Measurements from ENCODE around the gene BCAS4. TPM values are rescaled to one million over a fixed set of nuclear protein-coding genes. Genes with fewer than 3 reads are reported as not detected.
A peak's percentile ranks its signal among the peaks of the same experiment; 100 is the strongest.

Gene BCAS4
- total and polyA plus RNA-seq, 3 experiments from 2014 or later, result 23.3 to 29.3 (median 25.0) TPM

DNA sequence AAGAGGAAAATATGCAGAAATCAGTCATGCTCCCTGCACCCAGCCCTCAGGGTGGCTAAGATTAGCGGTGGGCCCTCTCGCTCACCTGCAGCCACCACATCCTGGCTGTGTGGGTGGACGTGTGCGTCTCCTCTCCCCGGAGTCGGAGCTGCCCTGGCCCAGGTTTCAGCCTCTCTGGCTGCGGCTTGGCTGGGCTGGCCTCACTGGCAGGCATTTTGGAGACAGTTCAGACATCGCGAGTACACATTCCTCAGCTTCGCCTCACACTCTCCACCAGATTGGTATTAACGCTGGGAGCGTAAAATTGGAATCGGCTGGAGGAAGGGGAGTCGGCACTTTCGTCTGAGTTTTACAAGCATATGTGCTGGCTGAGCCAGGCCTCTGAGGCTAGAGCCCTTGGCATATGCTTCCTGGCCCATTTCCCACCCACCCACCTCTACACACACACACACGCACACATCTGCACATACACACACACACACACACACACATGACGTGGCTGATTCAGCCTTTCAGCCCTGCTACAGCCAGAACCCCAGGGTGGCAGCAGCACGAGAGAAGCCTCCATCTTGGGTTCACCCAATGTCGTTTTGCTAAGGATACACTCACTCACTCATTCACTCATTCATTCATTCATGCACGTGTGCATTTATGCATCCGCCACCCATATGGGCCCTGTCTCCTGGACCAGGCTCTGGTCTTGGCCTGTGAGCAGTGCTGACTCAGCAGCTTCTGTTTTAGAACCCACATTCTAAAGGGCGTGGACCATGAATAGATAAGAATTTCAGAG is 42.9 kb downstream of the BCAS4 start:
- Histone ChIP-seq H3K4me1 (ENCODE audit: insufficient read depth, low read length) (no peaks in the 10 kb centered on the region), H3K9me3 (ENCODE audit: low read length) (no peaks in the 10 kb centered on the region), H3K36me3 (ENCODE audit: insufficient read depth, low read length) (no peaks in the 10 kb centered on the region), H3K27me3 (ENCODE audit: insufficient read depth, low read length, poor library complexity, severe bottlenecking) (no peaks in the 10 kb centered on the region), H3K4me3 (ENCODE audit: low read length) (no peak overlapping the region), H3K27ac (ENCODE audit: low read depth, low read length) (no peak overlapping the region)
- Mint-ChIP-seq H3K9me3 (no peaks in the 10 kb centered on the region), H3K27ac (peak overlapping the region in 4 of 8 donors; percentile 29 to 82 (median 69)), H3K36me3 (peaks cover 3 to 68% (median 4%) of the 10 kb centered on the region in 3 donors), H3K27me3 (no peaks in the 10 kb centered on the region), H3K4me1 (peaks cover 4 to 25% (median 7%) of the 10 kb centered on the region in 3 donors), H3K4me3 (peak overlapping the region in 3 of 7 donors; percentile 31 to 50 (median 45))
- ChIA-PET POLR2A (interaction anchor here (0.6 to 1.4 kb wide), 2 partner anchors 94 to 597 kb away, joined by 3 to 4 read pairs; partner anchors contain the start of gene ADNP), CTCF (interaction anchor here (1.3 to 2.1 kb wide), 2 partner anchors 43 to 47 kb away, joined by 3 to 7 read pairs; no protein-coding TSS in a partner anchor)
- no peak for DNase-seq

GRCh38 chr20:50838322-50838625 is 43.4 kb downstream of the BCAS4 start:
- Histone ChIP-seq H3K4me3 (ENCODE audit: low read length) (no peak overlapping the region), H3K36me3 (ENCODE audit: insufficient read depth, low read length) (peaks cover 3% of the 10 kb centered on the region), H3K9me3 (ENCODE audit: low read length) (no peaks in the 10 kb centered on the region), H3K27ac (ENCODE audit: low read depth, low read length) (no peak overlapping the region), H3K4me1 (ENCODE audit: insufficient read depth, low read length) (no peaks in the 10 kb centered on the region), H3K27me3 (ENCODE audit: insufficient read depth, low read length, poor library complexity, severe bottlenecking) (no peaks in the 10 kb centered on the region)
- CTCF ChIA-PET, result no interaction called here
- peaks cover 0 to 69% (median 4%) of the 10 kb centered on the region in 3 donors for H3K36me3 Mint-ChIP-seq
- H3K27ac Mint-ChIP-seq, result peak overlapping the region in 3 of 8 donors; percentile 24 to 83 (median 29)
- H3K4me3 Mint-ChIP-seq, result no peak overlapping the region
- POLR2A ChIA-PET, result no interaction called here
- H3K9me3 Mint-ChIP-seq, result no peaks in the 10 kb centered on the region
- H3K4me1 Mint-ChIP-seq, result peaks cover 4 to 25% (median 7%) of the 10 kb centered on the region in 3 donors
- H3K27me3 Mint-ChIP-seq, result no peaks in the 10 kb centered on the region
- no peak for DNase-seq

GRCh38 chr20:50838707-50839385 is 44.0 kb downstream of the BCAS4 start:
- Mint-ChIP-seq H3K4me1 (peaks cover 4 to 28% (median 7%) of the 10 kb centered on the region in 3 donors), H3K4me3 (no peak overlapping the region), H3K9me3 (no peaks in the 10 kb centered on the region), H3K36me3 (peaks cover 0 to 69% (median 4%) of the 10 kb centered on the region in 3 donors), H3K27ac (peak overlapping the region in 4 of 8 donors; percentile 23 to 92 (median 45)), H3K27me3 (no peaks in the 10 kb centered on the region)
- no peaks in the 10 kb centered on the region for H3K9me3 ChIP-seq (ENCODE audit: low read length)
- no peak overlapping the region for H3K4me3 ChIP-seq (ENCODE audit: low read length)
- H3K27ac ChIP-seq (ENCODE audit: low read depth, low read length), result no peak overlapping the region
- no peaks in the 10 kb centered on the region for H3K4me1 ChIP-seq (ENCODE audit: insufficient read depth, low read length)
- ChIA-PET CTCF (no interaction called here), POLR2A (no interaction called here)
- H3K27me3 ChIP-seq (ENCODE audit: insufficient read depth, low read length, poor library complexity, severe bottlenecking), result no peaks in the 10 kb centered on the region
- no peak for DNase-seq
- peaks cover 9% of the 10 kb centered on the region for H3K36me3 ChIP-seq (ENCODE audit: insufficient read depth, low read length)

DNA sequence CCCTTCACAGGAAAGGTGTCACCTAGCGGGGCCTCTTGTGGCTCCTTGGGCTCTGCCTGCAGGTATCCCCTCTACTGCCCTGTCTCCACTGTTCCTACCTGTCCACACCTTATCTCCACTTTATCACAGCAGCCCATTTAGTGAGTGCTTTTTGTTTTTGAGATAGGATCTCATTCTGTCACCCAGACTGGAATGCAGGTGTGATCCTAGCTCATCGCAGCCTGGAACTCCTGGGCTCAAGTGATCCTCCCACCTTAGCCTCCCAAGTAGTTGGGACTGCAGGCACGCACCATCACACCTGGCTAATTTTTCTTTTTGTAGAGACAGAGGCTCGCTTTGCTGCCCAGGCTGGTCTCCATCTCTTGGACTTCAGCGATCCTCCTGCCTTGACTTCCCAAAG is 48.0 kb downstream of the BCAS4 start:
- Histone ChIP-seq H3K4me3 (ENCODE audit: low read length) (no peak overlapping the region), H3K27ac (ENCODE audit: low read depth, low read length) (no peak overlapping the region), H3K27me3 (ENCODE audit: insufficient read depth, low read length, poor library complexity, severe bottlenecking) (no peaks in the 10 kb centered on the region), H3K4me1 (ENCODE audit: insufficient read depth, low read length) (no peaks in the 10 kb centered on the region), H3K9me3 (ENCODE audit: low read length) (no peaks in the 10 kb centered on the region), H3K36me3 (ENCODE audit: insufficient read depth, low read length) (peaks cover 12% of the 10 kb centered on the region)
- no peak for DNase-seq
- no peaks in the 10 kb centered on the region for H3K27me3 Mint-ChIP-seq
- no peaks in the 10 kb centered on the region for H3K9me3 Mint-ChIP-seq
- peaks cover 0 to 58% (median 1%) of the 10 kb centered on the region in 3 donors for H3K36me3 Mint-ChIP-seq
- ChIA-PET POLR2A (no interaction called here), CTCF (interaction anchor here (0.9 kb wide), 1 partner anchor 86 kb away, joined by 3 read pairs; no protein-coding TSS in a partner anchor)
- peak overlapping the region in 1 of 8 donors; percentile 32 for H3K27ac Mint-ChIP-seq
- peaks cover 13 to 28% (median 14%) of the 10 kb centered on the region in 3 donors for H3K4me1 Mint-ChIP-seq
- no peak overlapping the region for H3K4me3 Mint-ChIP-seq

DNA sequence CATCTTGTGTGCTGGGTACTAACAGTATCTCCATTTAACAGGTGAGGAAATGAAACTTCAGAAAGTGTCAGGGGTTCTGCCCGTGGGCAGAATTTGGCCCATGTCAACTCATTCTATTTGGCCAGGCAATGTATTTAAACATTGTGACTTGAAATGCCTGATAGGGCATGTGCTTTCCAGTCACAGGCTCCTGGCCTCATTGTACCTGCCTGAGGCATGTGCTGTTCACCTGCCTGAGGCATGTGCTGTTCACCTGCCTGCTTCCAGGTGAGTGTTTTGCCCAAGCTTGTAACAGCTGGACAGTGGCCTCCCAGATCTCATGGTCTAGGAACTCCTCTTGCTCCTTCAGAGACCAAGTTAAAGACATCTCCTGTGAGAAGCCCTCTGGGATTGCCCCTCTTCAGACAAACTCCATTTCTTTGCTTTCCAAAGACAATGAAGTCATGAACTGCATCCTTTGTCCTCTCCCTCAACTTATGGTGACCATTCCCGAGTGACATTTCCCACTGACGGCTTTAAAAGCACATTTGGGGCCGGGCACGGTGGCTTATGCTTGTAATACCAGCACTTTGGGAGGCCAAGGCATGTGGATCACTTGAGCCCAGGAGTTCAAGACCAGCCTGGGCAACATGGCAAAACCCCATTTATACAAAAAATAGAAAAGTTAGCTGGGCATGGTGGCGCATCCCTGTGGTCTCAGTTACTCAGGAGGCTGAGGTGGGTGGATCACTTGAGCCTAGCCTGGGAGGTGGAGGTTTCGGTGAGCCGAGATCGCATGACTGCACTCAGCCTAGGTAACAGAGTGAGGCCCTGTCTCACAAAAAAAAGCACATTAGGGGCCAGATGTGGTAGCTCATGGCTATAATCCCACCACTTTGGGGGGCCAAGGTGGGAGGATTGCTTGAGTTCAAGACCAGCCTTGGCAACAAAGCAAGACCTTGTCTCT is 48.7 kb downstream of the BCAS4 start:
- peaks cover 12% of the 10 kb centered on the region for H3K36me3 ChIP-seq (ENCODE audit: insufficient read depth, low read length)
- no peak overlapping the region for H3K4me3 ChIP-seq (ENCODE audit: low read length)
- POLR2A ChIA-PET, result no interaction called here
- CTCF ChIA-PET, result interaction anchor here (0.9 kb wide), 1 partner anchor 85 kb away, joined by 3 read pairs; no protein-coding TSS in a partner anchor
- no peaks in the 10 kb centered on the region for H3K27me3 ChIP-seq (ENCODE audit: insufficient read depth, low read length, poor library complexity, severe bottlenecking)
- no peaks in the 10 kb centered on the region for H3K4me1 ChIP-seq (ENCODE audit: insufficient read depth, low read length)
- no peak overlapping the region for H3K27ac ChIP-seq (ENCODE audit: low read depth, low read length)
- no peak for DNase-seq
- peaks cover 9 to 30% (median 10%) of the 10 kb centered on the region in 3 donors for H3K4me1 Mint-ChIP-seq
- H3K9me3 ChIP-seq (ENCODE audit: low read length), result no peaks in the 10 kb centered on the region
- H3K36me3 Mint-ChIP-seq, result peaks cover 0 to 59% (median 1%) of the 10 kb centered on the region in 3 donors
- peak overlapping the region in 7 of 8 donors; percentile 26 to 86 (median 38) for H3K27ac Mint-ChIP-seq
- H3K27me3 Mint-ChIP-seq, result no peaks in the 10 kb centered on the region
- H3K4me3 Mint-ChIP-seq, result no peak overlapping the region
- H3K9me3 Mint-ChIP-seq, result no peaks in the 10 kb centered on the region

DNA sequence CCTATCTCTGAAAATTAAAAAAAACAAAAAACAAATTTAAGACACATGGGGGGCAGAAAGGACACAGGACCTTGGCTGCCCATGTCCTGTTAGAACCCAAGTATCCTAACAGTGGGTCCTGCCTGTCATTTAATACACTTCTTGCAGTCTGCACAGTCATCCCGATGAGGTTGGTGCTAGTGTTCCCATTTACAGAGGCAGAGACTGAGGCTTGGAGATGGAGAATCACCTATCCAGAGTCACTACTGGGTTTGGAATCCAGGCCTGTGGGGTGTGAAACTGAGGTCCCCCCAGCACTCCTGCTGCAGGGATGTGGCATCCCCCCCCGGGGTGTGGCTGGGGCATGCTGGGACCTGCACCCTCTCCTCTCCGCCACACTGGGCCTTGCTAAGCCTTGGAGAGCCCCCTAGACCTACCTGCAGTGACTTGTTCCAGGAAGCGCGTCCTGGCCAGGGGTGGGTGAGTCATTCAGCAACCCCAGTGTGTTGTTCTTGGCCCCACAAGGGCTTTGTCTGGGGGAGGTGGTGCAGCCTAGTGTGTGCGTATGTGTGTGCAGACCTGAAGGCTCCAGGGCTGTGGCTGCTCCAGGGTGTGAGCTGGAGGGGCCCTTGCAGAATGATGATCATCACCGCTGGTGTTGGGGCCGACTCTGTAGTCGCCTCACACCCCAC is 49.7 kb downstream of the BCAS4 start:
- peaks cover 0 to 53% (median 3%) of the 10 kb centered on the region in 3 donors for H3K36me3 Mint-ChIP-seq
- H3K27me3 ChIP-seq (ENCODE audit: insufficient read depth, low read length, poor library complexity, severe bottlenecking), result no peaks in the 10 kb centered on the region
- H3K27ac ChIP-seq (ENCODE audit: low read depth, low read length), result no peak overlapping the region
- H3K4me3 ChIP-seq (ENCODE audit: low read length), result no peak overlapping the region
- no peaks in the 10 kb centered on the region for H3K27me3 Mint-ChIP-seq
- peaks cover 9 to 33% (median 10%) of the 10 kb centered on the region in 3 donors for H3K4me1 Mint-ChIP-seq
- H3K4me1 ChIP-seq (ENCODE audit: insufficient read depth, low read length), result no peaks in the 10 kb centered on the region
- peak overlapping the region in 1 of 7 donors; percentile 27 for H3K4me3 Mint-ChIP-seq
- no peaks in the 10 kb centered on the region for H3K9me3 ChIP-seq (ENCODE audit: low read length)
- peak overlapping the region in 6 of 8 donors; percentile 23 to 86 (median 56) for H3K27ac Mint-ChIP-seq
- peak in 3 of 5 donors; percentile 4 to 83 (median 29) for DNase-seq
- H3K36me3 ChIP-seq (ENCODE audit: insufficient read depth, low read length), result peaks cover 12% of the 10 kb centered on the region
- CTCF ChIA-PET, result interaction anchor here (1.0 to 1.7 kb wide), 2 partner anchors 50 to 85 kb away, joined by 5 to 8 read pairs; partner anchors contain the start of gene BCAS4
- H3K9me3 Mint-ChIP-seq, result no peaks in the 10 kb centered on the region
- POLR2A ChIA-PET, result no interaction called here

GRCh38 chr20:50845566-50846215 is 50.8 kb downstream of the BCAS4 start:
- H3K27ac ChIP-seq (ENCODE audit: low read depth, low read length), result no peak overlapping the region
- no peaks in the 10 kb centered on the region for H3K27me3 Mint-ChIP-seq
- CTCF ChIA-PET, result interaction anchor here (1.0 to 1.7 kb wide), 3 partner anchors 51 to 97 kb away, joined by 3 to 8 read pairs (median 5); partner anchors contain the start of gene BCAS4
- no peaks in the 10 kb centered on the region for H3K9me3 Mint-ChIP-seq
- H3K27me3 ChIP-seq (ENCODE audit: insufficient read depth, low read length, poor library complexity, severe bottlenecking), result no peaks in the 10 kb centered on the region
- H3K27ac Mint-ChIP-seq, result peak overlapping the region in 1 of 8 donors; percentile 9
- H3K4me3 ChIP-seq (ENCODE audit: low read length), result no peak overlapping the region
- H3K9me3 ChIP-seq (ENCODE audit: low read length), result no peaks in the 10 kb centered on the region
- POLR2A ChIA-PET, result interaction anchor here (0.6 to 0.8 kb wide), 2 partner anchors 52 to 73 kb away, joined by 5 to 16 read pairs; no protein-coding TSS in a partner anchor
- no peaks in the 10 kb centered on the region for H3K4me1 ChIP-seq (ENCODE audit: insufficient read depth, low read length)
- DNase-seq, result no peak
- peaks cover 12% of the 10 kb centered on the region for H3K36me3 ChIP-seq (ENCODE audit: insufficient read depth, low read length)
- peaks cover 12 to 43% (median 14%) of the 10 kb centered on the region in 3 donors for H3K4me1 Mint-ChIP-seq
- H3K36me3 Mint-ChIP-seq, result peaks cover 0 to 49% (median 3%) of the 10 kb centered on the region in 3 donors
- H3K4me3 Mint-ChIP-seq, result no peak overlapping the region

Data from CD8-positive, alpha-beta memory T cell (primary cell).